ENCODE results near the gene CREBBP.

DNA sequence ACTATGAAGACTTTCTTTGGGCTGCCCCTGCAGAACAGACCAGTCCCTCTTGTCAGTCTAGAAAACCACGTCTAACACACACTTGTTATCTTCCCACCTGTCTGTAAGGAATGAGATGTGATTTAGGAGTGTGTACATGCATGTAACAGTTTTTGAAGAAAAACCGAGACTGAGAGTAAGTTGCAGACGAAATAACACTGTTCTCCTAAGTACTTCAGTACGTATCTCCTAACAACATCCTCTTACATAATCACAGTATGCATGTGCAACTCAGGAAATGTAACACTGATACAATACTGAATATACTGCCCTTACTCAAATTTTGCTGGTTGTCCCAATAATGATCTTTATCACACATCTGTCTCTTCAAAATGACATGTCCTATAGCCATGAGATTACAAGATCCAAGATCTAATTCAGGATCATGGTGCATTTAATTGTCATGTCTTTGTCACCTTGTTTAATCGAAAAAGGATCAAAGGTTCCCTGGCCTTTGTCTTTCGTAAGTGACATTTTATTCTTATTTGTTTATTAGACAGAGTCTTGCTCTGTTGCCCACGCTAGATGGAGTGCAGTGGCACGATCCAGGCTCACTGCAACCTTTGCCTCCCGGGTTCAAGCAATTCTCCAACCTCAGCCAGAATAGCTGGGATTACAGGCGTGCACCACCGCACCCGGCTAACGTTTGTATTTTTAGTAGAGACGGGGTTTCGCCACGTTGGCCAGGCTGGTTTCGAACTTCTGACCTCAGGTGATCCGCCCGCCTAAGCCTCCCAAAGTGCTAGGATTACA is 25.6 kb downstream of the CREBBP start:
- TF ChIP-seq POLR2A (IDR thresholded peaks at IDR 0.05; ENCODE audit: low read length) (no peak), GATA1 (IDR thresholded peaks at IDR 0.05; ENCODE audit: low read depth, low read length) (no peak)

Data from erythroblast (primary cell).